Astrocyte of the cerebellum (primary cell): ENCODE results near the gene CDCA7.
"Not testable (repeated sequence)": the region's sequence is repeated elsewhere in the genome, so short reads cannot be mapped to it uniquely, and the experiment has no call there.

ENCODE experiments used
- DNase-seq: peaks from one replicate; pipeline ENCODE4 v3.0.0-alpha.2; 2011; ENCODE audit warnings: low read depth
- H3K4me3 ChIP-seq: 2 replicates; pipeline ENCODE4 v1.5.1; 2011; ENCODE audit warnings: mild to moderate bottlenecking, low read depth, low read length, moderate library complexity
- in situ Hi-C: cut with HindIII; loops from 2 replicates; pipeline ENCODE4 v1.10.0; 2017; ENCODE audit warnings: low sequenced_read_pairs
- TF ChIP-seq, protein P1 (sequence below): IDR thresholded peaks from 2 replicates; pipeline ENCODE4 v1.5.1; 2012; ENCODE audit warnings: low read length, low read depth, moderate library complexity, mild to moderate bottlenecking; ENCODE audit errors: missing control alignments

The CDCA7 gene

DNA sequence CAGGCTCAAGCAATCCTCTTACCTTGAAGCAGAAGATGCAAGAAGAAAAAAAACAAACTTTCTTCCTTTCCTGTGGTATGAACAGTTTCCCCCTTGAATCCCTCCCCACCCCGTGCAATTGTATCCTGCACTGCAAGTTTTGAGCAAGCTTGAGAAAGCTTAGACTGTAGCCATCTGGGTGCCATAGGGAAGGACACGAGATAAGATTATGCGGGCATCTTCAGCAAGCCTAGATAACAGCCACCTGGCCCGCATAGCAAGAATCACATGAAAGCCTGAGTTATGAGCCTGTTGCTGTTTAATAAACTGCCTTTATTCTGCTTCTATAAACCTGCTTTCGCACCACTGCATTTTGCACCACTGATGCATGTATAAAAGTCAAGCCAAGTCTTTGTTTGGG is 27.3 kb upstream of the CDCA7 start:
- no peak overlapping the region for H3K4me3 ChIP-seq
- TF ChIP-seq, protein P1, sequence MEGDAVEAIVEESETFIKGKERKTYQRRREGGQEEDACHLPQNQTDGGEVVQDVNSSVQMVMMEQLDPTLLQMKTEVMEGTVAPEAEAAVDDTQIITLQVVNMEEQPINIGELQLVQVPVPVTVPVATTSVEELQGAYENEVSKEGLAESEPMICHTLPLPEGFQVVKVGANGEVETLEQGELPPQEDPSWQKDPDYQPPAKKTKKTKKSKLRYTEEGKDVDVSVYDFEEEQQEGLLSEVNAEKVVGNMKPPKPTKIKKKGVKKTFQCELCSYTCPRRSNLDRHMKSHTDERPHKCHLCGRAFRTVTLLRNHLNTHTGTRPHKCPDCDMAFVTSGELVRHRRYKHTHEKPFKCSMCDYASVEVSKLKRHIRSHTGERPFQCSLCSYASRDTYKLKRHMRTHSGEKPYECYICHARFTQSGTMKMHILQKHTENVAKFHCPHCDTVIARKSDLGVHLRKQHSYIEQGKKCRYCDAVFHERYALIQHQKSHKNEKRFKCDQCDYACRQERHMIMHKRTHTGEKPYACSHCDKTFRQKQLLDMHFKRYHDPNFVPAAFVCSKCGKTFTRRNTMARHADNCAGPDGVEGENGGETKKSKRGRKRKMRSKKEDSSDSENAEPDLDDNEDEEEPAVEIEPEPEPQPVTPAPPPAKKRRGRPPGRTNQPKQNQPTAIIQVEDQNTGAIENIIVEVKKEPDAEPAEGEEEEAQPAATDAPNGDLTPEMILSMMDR, result no peak
- no peak for DNase-seq
- in situ Hi-C loops, result no loop called here

GRCh38 chr2:173333003-173333402 is 21.7 kb upstream of the CDCA7 start:
- DNase-seq, in situ Hi-C loops, H3K4me3 ChIP-seq: not testable (repeated sequence)

- H3K4me3 ChIP-seq, result no peak overlapping the region
- in situ Hi-C loops, result no loop called here
- TF ChIP-seq, protein P1, result no peak
- DNase-seq, result no peak
Measured at GRCh38 chr2:173339807-173340206, 14.9 kb upstream of the CDCA7 start.

DNA sequence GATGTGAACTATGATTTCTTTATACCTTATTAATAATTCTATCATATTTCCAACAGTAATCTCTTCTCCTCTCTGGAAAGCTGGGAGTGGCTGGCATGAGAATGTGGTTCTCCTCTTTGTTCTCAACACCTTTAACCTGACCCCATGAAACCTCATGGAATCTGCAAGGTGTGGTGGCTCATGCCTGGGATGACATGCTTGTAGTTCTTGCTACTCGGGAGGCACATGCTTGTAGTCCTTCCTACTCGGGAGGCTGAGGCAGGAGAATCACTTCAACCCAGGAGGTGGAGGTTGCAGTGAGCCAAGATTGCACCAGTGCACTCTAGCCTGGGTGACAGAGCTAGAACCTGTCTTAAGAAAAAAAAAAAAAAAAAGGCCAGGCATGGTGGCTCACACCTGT is 10.8 kb upstream of the CDCA7 start:
- TF ChIP-seq, protein P1, result no peak
- H3K4me3 ChIP-seq, result no peak overlapping the region
- no peak for DNase-seq
- in situ Hi-C loops, result no loop called here

DNA sequence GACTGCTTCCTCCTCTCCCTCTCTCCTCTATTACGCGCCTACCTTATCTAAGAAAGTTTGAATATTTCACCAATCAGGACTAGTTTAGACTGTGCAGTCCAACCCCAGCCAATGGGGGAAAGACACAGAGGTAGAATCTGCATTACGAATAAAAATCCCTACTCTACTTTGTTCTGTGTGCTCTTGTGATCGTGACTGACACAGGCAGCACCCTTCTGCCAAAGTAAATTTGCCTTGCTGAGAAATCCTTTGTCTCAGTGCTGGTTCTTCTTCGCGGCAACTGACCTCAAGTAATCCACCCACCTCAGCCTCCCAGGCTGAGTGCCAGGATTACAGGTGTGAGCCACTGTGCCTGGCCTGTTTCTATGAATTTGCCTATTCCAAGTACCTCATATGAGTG is 8.6 kb upstream of the CDCA7 start:
- H3K4me3 ChIP-seq, result no peak overlapping the region
- no peak for DNase-seq
- TF ChIP-seq, protein P1, result no peak
- in situ Hi-C loops, result no loop called here

DNA sequence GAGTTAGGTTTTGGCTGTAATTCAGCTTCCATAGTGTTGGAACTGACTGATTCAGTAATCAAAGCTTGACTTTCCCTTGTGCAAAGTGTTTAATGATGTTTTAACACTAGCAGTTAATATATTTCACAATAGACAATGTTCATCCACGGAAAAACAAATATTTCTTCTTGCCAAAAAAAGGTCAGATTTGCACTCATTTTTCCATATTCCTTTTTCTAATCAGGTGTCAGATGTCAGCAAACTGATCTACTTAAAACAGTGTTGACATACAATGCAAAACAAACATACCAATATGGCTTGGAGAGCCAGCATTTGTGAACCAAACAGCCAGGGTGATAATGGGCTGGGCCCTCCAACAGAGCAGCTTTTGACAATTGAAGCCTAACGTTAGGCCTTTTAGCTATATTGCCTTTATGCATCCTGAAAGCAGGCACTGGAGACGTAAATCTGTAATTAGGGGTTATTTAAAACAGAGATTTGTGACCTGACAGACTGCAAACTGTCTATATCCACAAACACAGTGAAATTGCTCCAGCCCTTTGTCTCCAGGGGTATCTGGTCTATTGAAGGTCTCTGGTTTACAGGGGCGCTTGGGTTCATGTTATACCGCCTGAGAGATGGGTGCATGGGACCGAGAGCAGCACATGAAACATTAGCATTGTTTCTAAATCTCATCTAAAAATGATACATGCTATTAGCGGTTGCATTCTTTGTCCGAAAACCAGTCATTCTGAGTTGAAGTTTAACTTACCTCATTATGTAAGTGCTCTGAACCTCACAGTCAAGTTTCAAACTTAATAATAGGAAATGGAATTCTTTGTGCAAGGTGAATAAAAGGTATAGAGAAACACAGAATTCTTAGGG is 7.1 kb upstream of the CDCA7 start:
- no peak for DNase-seq
- in situ Hi-C loops, result no loop called here
- TF ChIP-seq, protein P1, result no peak
- H3K4me3 ChIP-seq, result no peak overlapping the region

DNA sequence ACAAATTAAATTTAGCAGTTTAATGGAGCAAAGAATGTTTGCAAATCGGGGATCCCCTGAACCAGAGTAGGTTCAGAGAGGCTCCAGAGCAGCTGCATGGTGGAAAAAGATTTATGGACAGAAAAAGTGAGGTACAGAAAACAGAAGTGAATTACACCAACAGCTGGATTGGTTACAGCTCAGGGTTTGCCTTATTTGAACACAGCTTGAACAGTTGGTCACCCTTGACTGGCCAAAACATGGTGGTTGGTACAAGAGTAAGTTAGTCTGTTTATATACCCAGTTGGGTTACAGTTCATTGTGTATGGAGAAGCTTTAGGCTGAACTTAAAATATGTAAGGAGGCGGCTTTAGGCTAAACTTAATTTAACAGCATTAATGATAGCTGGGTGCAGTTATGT is 5.4 kb upstream of the CDCA7 start:
- TF ChIP-seq, protein P1, result no peak
- in situ Hi-C loops, result no loop called here
- no peak for DNase-seq
- H3K4me3 ChIP-seq, result no peak overlapping the region
